ENCODE results near the gene RBM33.

- no peak for TF ChIP-seq CTCF (IDR thresholded peaks at IDR 0.05; ENCODE audit: low read length)
- TF ChIP-seq EZH2 (IDR thresholded peaks at IDR 0.05; ENCODE audit: borderline replicate concordance, low read length): no peak
Measured at GRCh38 chr7:155685791-155686160, 41.3 kb downstream of the RBM33 start.
